DOHH2 (cell line): Measurements from ENCODE around the gene ABCB8.
A peak's percentile ranks its signal among the peaks of the same experiment; 100 is the strongest.

Experiments
- H3F3A ChIP-seq: fragments of 200-600 bp; sonication (generic), shearing (Covaris generic); 2 replicates; pipeline ENCODE4 v1.6.0; 2016; ENCODE audit warnings: antibody characterized with exemption, mild to moderate bottlenecking; ENCODE audit not compliant: control insufficient read depth, insufficient read depth
- H3K27ac ChIP-seq: fragments of 200-600 bp; sonication (generic); 2 replicates; pipeline ENCODE4 v1.5.1; 2014; ENCODE audit warnings: low read depth, mild to moderate bottlenecking, low read length, moderate library complexity
- H3K27me3 ChIP-seq: fragments of 200-600 bp; sonication (generic); 2 replicates; pipeline ENCODE4 v1.6.1; 2014; ENCODE audit warnings: mild to moderate bottlenecking, low read length, mixed read lengths; ENCODE audit not compliant: control insufficient read depth
- H3K36me3 ChIP-seq: fragments of 200-600 bp; sonication (generic); 2 replicates; pipeline ENCODE4 v1.6.1; 2014; ENCODE audit warnings: mild to moderate bottlenecking, low read length, moderate library complexity, mixed read lengths; ENCODE audit not compliant: control insufficient read depth
- H3K4me1 ChIP-seq: fragments of 200-600 bp; sonication (generic); 2 replicates; pipeline ENCODE4 v1.6.1; 2014; ENCODE audit warnings: mild to moderate bottlenecking, low read length, mixed read lengths; ENCODE audit not compliant: control insufficient read depth
- H3K4me2 ChIP-seq: fragments of 200-600 bp; sonication (generic); 2 replicates; pipeline ENCODE4 v1.6.0; 2014; ENCODE audit warnings: mild to moderate bottlenecking, low read length, moderate library complexity
- H3K4me3 ChIP-seq: fragments of 200-600 bp; sonication (generic); 2 replicates; pipeline ENCODE4 v1.5.1; 2014; ENCODE audit warnings: mild to moderate bottlenecking, low read length, mixed read lengths
- H3K79me2 ChIP-seq: fragments of 200-600 bp; sonication (generic); 2 replicates; pipeline ENCODE4 v1.6.1; 2014; ENCODE audit warnings: mild to moderate bottlenecking, low read length, mixed read lengths; ENCODE audit not compliant: control insufficient read depth
- H3K9me2 ChIP-seq: fragments of 200-600 bp; sonication (generic); replicated peaks from 2 replicates; pipeline ENCODE4 v1.6.1; 2014; ENCODE audit warnings: mild to moderate bottlenecking, low read length, mixed read lengths; ENCODE audit not compliant: control insufficient read depth
- H3K9me3 ChIP-seq: fragments of 200-600 bp; sonication (generic); 2 replicates; pipeline ENCODE4 v1.6.1; 2014; ENCODE audit warnings: antibody characterized with exemption, low read length, mixed read lengths; ENCODE audit not compliant: control insufficient read depth, insufficient read depth
- H4K20me1 ChIP-seq: fragments of 200-600 bp; sonication (generic); 2 replicates; pipeline ENCODE4 v1.6.0; 2014; ENCODE audit warnings: low read depth, mild to moderate bottlenecking, antibody characterized with exemption, low read length, moderate library complexity; ENCODE audit not compliant: control insufficient read depth, insufficient read depth
- EZH2phosphoT487 ChIP-seq: fragments of 200-600 bp; sonication (generic); IDR thresholded peaks from 2 replicates; pipeline ENCODE4 v1.6.1; 2017; ENCODE audit warnings: borderline replicate concordance, mild to moderate bottlenecking, antibody characterized with exemption, low read length, moderate library complexity, mixed read lengths
- TF ChIP-seq, protein P1 (sequence below): fragments of 200-600 bp; sonication (generic); IDR thresholded peaks from one replicate; pipeline ENCODE4 v1.5.1; 2014; ENCODE audit warnings: antibody characterized with exemption, mild to moderate bottlenecking, low read depth, low read length; ENCODE audit not compliant: poor library complexity, severe bottlenecking

Gene ABCB8

DNA sequence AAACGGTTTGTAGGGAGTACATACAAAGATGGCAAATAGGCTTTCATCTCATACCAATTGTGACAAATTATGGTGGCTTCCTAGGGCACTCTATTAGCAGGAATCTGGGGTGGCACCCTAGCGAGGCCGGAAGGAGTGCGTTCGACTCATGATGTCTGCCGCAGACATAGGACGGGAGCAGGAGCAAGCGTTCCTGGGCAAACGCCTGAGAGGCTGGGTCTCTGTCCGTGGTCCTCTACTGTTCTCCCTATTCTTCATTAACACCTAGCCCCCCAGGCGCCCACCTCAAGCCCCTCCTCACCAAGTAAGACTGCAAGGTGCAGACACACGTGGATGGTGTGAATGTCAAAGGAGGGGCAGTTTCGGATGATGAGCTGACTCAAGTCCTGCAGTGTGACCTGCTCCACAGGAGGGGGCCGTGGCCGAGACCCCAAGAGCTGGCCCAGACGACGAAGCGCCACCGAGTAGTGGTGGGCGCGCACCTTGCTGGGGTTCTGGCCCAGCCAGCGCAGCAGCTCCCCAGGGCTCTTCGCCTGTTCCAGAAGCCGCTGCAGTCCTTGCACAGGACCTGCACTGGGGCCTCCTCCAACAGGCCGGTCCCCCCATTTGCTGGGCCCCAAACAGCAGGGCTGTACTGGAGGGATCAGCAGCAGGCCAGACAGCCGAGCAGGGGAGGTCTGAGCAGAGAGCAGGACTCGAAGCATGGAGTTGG lies 51.1 kb downstream of the ABCB8 start:
- Histone ChIP-seq H3K27ac (no peak overlapping the region), H3K27me3 (0 out of 2 replicates have a peak, but pooled peaks cover 2% of the 10 kb centered on the region), H3F3A (peaks cover 8% of the 10 kb centered on the region), H3K4me1 (peaks cover 42% of the 10 kb centered on the region), H3K9me2 (no peaks in the 10 kb centered on the region), H3K4me2 (peak overlapping the region; percentile 85), H3K36me3 (peaks cover 73% of the 10 kb centered on the region), H4K20me1 (0 out of 2 replicates have a peak, but pooled peaks cover 4% of the 10 kb centered on the region), H3K79me2 (peaks cover 51% of the 10 kb centered on the region), H3K4me3 (peak overlapping the region; percentile 95), H3K9me3 (no peaks in the 10 kb centered on the region)
- TF ChIP-seq, protein P1, sequence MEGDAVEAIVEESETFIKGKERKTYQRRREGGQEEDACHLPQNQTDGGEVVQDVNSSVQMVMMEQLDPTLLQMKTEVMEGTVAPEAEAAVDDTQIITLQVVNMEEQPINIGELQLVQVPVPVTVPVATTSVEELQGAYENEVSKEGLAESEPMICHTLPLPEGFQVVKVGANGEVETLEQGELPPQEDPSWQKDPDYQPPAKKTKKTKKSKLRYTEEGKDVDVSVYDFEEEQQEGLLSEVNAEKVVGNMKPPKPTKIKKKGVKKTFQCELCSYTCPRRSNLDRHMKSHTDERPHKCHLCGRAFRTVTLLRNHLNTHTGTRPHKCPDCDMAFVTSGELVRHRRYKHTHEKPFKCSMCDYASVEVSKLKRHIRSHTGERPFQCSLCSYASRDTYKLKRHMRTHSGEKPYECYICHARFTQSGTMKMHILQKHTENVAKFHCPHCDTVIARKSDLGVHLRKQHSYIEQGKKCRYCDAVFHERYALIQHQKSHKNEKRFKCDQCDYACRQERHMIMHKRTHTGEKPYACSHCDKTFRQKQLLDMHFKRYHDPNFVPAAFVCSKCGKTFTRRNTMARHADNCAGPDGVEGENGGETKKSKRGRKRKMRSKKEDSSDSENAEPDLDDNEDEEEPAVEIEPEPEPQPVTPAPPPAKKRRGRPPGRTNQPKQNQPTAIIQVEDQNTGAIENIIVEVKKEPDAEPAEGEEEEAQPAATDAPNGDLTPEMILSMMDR = no peak
- no peak for TF ChIP-seq EZH2phosphoT487

DNA sequence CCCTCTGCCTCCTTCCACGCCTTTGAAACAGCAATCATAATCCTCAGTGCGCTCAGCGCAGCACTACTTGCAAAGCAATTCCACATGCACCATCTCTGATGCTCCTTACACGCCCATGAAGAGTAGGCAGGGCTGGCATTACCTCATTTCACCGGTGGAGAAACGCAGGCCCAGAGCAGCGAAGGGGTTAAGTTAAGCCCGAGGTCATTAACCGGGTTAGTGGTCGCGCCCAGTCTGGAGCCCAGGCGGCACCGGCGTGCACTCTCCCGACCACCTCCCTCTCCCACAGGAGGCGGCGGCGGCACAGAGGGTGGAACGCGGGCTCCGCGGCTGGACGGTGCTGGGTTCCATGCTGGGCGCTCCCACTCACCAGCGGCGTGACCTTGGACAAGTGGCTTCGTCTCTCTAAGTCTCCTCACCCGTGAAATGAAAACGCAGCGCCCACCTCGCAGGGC lies 51.8 kb downstream of the ABCB8 start:
- Histone ChIP-seq H3K4me1 (peaks cover 49% of the 10 kb centered on the region), H3K27ac (peak overlapping the region; percentile 49), H3K27me3 (peaks cover 8% of the 10 kb centered on the region), H3K9me2 (no peaks in the 10 kb centered on the region), H3F3A (peaks cover 12% of the 10 kb centered on the region), H3K9me3 (no peaks in the 10 kb centered on the region), H4K20me1 (0 out of 2 replicates have a peak, but pooled peaks cover 4% of the 10 kb centered on the region), H3K4me2 (peak overlapping the region; percentile 85), H3K4me3 (peak overlapping the region; percentile 95), H3K79me2 (peaks cover 51% of the 10 kb centered on the region), H3K36me3 (peaks cover 65% of the 10 kb centered on the region)
- no peak for TF ChIP-seq EZH2phosphoT487
- TF ChIP-seq, protein P1 = no peak

DNA sequence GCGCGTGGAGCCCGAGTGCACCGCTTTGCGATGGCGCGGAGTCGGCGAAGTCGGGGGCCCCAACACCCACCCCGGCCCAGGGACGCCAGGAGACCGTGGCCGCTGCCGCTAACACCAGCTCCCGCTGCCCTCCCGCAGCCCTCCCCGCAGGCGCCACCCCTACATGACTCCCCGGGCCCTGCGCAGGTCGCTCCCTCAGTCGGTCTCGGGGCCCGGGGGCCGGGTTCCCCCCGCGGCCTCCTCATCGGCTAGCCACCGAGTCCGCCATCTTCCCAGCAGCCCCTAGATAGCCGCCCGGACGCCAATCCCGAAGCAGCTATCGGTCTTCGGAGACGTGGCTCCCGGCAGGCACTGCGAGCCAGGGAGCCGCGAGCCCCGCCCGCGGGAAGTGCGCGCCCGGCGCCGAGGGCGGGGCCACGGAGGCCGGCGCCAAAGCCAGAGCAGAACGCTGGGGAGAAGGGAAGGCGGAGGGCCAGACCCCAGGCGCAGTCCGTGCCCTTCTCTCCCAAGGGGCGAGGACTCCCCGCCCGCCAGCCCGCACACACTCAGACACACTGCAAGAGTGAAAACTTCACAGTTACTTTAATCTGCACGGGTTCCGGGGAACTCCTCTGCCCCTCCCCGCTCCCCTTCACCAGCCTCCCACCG lies 52.4 kb downstream of the ABCB8 start, which contains the start of gene FASTK:
Gene FASTK, minus strand, starts transcription at position 288 of the 648 bp plus-strand sequence. Its CDS starts 43 bp downstream, at position 245.
- H3K4me2 ChIP-seq = peak within 1 kb of the TSS; percentile 85
- peaks cover 51% of the 10 kb centered on the region for H3K79me2 ChIP-seq
- no peaks in the 10 kb centered on the region for H3K9me2 ChIP-seq
- 0 out of 2 replicates have a peak, but pooled peaks cover 4% of the 10 kb centered on the region for H4K20me1 ChIP-seq
- peaks cover 60% of the 10 kb centered on the region for H3K36me3 ChIP-seq
- no peaks in the 10 kb centered on the region for H3K9me3 ChIP-seq
- H3K27ac ChIP-seq = peak within 1 kb of the TSS; percentile 49
- TF ChIP-seq, protein P1 = no peak
- TF ChIP-seq EZH2phosphoT487 = no peak
- peaks cover 54% of the 10 kb centered on the region for H3K4me1 ChIP-seq
- peak within 1 kb of the TSS; percentile 95 for H3K4me3 ChIP-seq
- peaks cover 13% of the 10 kb centered on the region for H3K27me3 ChIP-seq
- H3F3A ChIP-seq = peaks cover 15% of the 10 kb centered on the region
